PC-3 (cell line): ENCODE results near the gene LMNA. TPM values are rescaled to one million over a fixed set of nuclear protein-coding genes. Genes with fewer than 3 reads are reported as not detected.

ENCODE experiments used
- ATAC-seq: fragments of 200-7000 bp; cut with Tn5 transposase; 2 replicates; pipeline ENCODE4 v1.9.1; 2020; ENCODE audit warnings: mild to moderate bottlenecking, moderate library complexity
- BruUV-seq: library from RNA; stranded (reverse); fragments of 400-500 nt; replicated peaks from 2 replicates; lab custom pipeline; 2021; lab: Mats Ljungman, UMichigan
- CTCF ChIA-PET: fragments of 300-600 bp; sonication (Branson Sonifier 250); formaldehyde crosslinking; loops from one replicate; lab custom pipeline; 2022; ENCODE audit warnings: antibody characterized with exemption; lab: Charles Lee
- POLR2A ChIA-PET: fragments of 300-600 bp; sonication (Branson Sonifier 250); formaldehyde crosslinking; loops from one replicate; lab custom pipeline; 2022; ENCODE audit warnings: antibody characterized with exemption; ENCODE audit not compliant: unreplicated experiment; lab: Charles Lee
- DNase-seq: peaks from one replicate; pipeline ENCODE4 v3.0.0-alpha.2; 2015
- H2AFZ ChIP-seq: fragments of 300-600 bp; sonication (generic); 2 replicates; pipeline ENCODE4 v1.6.0; 2016; ENCODE audit warnings: antibody characterized with exemption, low read length
- H3F3A ChIP-seq: fragments of 300-600 bp; sonication (generic); one replicate; pipeline ENCODE4 v1.6.0; 2017; ENCODE audit warnings: antibody characterized with exemption, low read length, control low read depth, mild to moderate bottlenecking; ENCODE audit not compliant: unreplicated experiment
- H3K27ac ChIP-seq: fragments of 300-600 bp; sonication (generic); 2 replicates; pipeline ENCODE4 v1.5.1; 2016; ENCODE audit warnings: mild to moderate bottlenecking, low read length
- H3K27me3 ChIP-seq: fragments of 300-600 bp; sonication (generic); 2 replicates; pipeline ENCODE4 v1.6.1; 2016; ENCODE audit warnings: low read length, mixed read lengths
- H3K36me3 ChIP-seq: fragments of 300-600 bp; sonication (generic); 2 replicates; pipeline ENCODE4 v1.6.1; 2016; ENCODE audit warnings: low read depth, mixed run types, low read length, mixed read lengths
- H3K4me1 ChIP-seq: fragments of 300-600 bp; sonication (generic); 2 replicates; pipeline ENCODE4 v1.5.1; 2016; ENCODE audit warnings: low read length; ENCODE audit not compliant: insufficient read depth
- H3K4me2 ChIP-seq: fragments of 300-600 bp; sonication (generic); 2 replicates; pipeline ENCODE4 v1.6.0; 2016; ENCODE audit warnings: low read length
- H3K4me3 ChIP-seq: fragments of 300-600 bp; sonication (generic); 2 replicates; pipeline ENCODE4 v1.5.1; 2016; ENCODE audit warnings: mild to moderate bottlenecking, low read length, mixed read lengths
- H3K79me2 ChIP-seq: fragments of 300-600 bp; sonication (generic); 2 replicates; pipeline ENCODE4 v1.6.1; 2017; ENCODE audit warnings: low read length, mixed read lengths
- H3K9ac ChIP-seq: fragments of 300-600 bp; sonication (generic); 2 replicates; pipeline ENCODE4 v1.6.0; 2016; ENCODE audit warnings: mild to moderate bottlenecking, low read length
- H3K9me2 ChIP-seq: fragments of 300-600 bp; sonication (generic); replicated peaks from 2 replicates; pipeline ENCODE4 v1.6.1; 2016; ENCODE audit warnings: mixed run types, low read length, mixed read lengths
- H3K9me3 ChIP-seq: fragments of 300-600 bp; sonication (generic); 2 replicates; pipeline ENCODE4 v1.6.1; 2016; ENCODE audit warnings: low read length, mixed read lengths
- H4K20me1 ChIP-seq: fragments of 300-600 bp; sonication (generic); 2 replicates; pipeline ENCODE4 v1.6.1; 2016; ENCODE audit warnings: low read length, mixed read lengths
- CTCF ChIP-seq: fragments of 300-600 bp; sonication (generic); conservative IDR thresholded peaks from 2 replicates; pipeline ENCODE4 v1.5.1; 2017; ENCODE audit warnings: antibody characterized with exemption, low read depth, mild to moderate bottlenecking, low read length
- EZH2 ChIP-seq: fragments of 300-600 bp; sonication (generic); IDR thresholded peaks from one replicate; pipeline ENCODE4 v1.6.1; 2017; ENCODE audit warnings: antibody characterized with exemption, mild to moderate bottlenecking, low read length; ENCODE audit not compliant: unreplicated experiment
- EZH2phosphoT487 ChIP-seq: fragments of 300-600 bp; sonication (generic); IDR thresholded peaks from 2 replicates; pipeline ENCODE4 v1.6.1; 2018; ENCODE audit warnings: mild to moderate bottlenecking, antibody characterized with exemption, low read length, borderline replicate concordance
- intact Hi-C: fragments of 100-400 bp; cut with micrococcal nuclease; formaldehyde crosslinking; loops from 2 replicates; pipeline ENCODE4 v1.9.0; 2023
- total RNA-seq: library from RNA; depleted of rRNA; stranded (reverse); fragments of >200 nt; gene quantifications from 2 replicates; pipeline ENCODE4 v1.2.3, GENCODE V29; 2014

The LMNA gene
- total RNA-seq, 1 experiment from 2014 or later: 864 TPM

GRCh38 chr1:156163712-156164111, 49.2 kb downstream of the LMNA start:
- Histone ChIP-seq H4K20me1 (no peaks in the 10 kb centered on the region), H3K4me1 (peaks cover 12% of the 10 kb centered on the region), H3K9me3 (no peaks in the 10 kb centered on the region), H3K4me3 (no peak overlapping the region), H3K4me2 (no peak overlapping the region), H3K36me3 (no peaks in the 10 kb centered on the region), H3F3A (no peaks in the 10 kb centered on the region), H3K9ac (no peak overlapping the region), H3K27me3 (no peaks in the 10 kb centered on the region), H2AFZ (no peak overlapping the region), H3K79me2 (no peaks in the 10 kb centered on the region), H3K9me2 (no peaks in the 10 kb centered on the region), H3K27ac (no peak overlapping the region)
- ATAC-seq: no peak
- no peak for DNase-seq
- intact Hi-C loops: no loop called here
- BruUV-seq: no TSS peak
- TF ChIP-seq EZH2 (no peak), CTCF (no peak), EZH2phosphoT487 (no peak)
- CTCF ChIA-PET: interaction anchor here (0.7 to 0.8 kb wide), 2 partner anchors 61 to 160 kb away, joined by 3 read pairs; no protein-coding TSS in a partner anchor
- POLR2A ChIA-PET: interaction anchor here (0.6 kb wide), 2 partner anchors 49 to 160 kb away, joined by 7 to 10 read pairs; partner anchors contain the start of gene LMNA

GRCh38 chr1:156164125-156164831, 49.8 kb downstream of the LMNA start:
- H3F3A ChIP-seq: no peaks in the 10 kb centered on the region
- ATAC-seq: peak; percentile 84
- H3K9ac ChIP-seq: no peak overlapping the region
- H3K4me2 ChIP-seq: peak overlapping the region; percentile 46
- no peaks in the 10 kb centered on the region for H3K79me2 ChIP-seq
- no peaks in the 10 kb centered on the region for H3K27me3 ChIP-seq
- H3K36me3 ChIP-seq: no peaks in the 10 kb centered on the region
- BruUV-seq: no TSS peak
- H3K9me3 ChIP-seq: no peaks in the 10 kb centered on the region
- H4K20me1 ChIP-seq: no peaks in the 10 kb centered on the region
- intact Hi-C loops: no loop called here
- TF ChIP-seq CTCF (no peak), EZH2 (no peak), EZH2phosphoT487 (no peak)
- H3K9me2 ChIP-seq: no peaks in the 10 kb centered on the region
- POLR2A ChIA-PET: interaction anchor here (0.6 kb wide), 5 partner anchors 17 to 160 kb away, joined by 3 to 10 read pairs (median 4); partner anchors contain the start of gene LMNA
- peaks cover 12% of the 10 kb centered on the region for H3K4me1 ChIP-seq
- CTCF ChIA-PET: interaction anchor here (0.6 to 0.8 kb wide), 2 partner anchors 19 to 61 kb away, joined by 3 read pairs; no protein-coding TSS in a partner anchor
- no peak overlapping the region; the same call in 1 of the 2 replicates for H2AFZ ChIP-seq
- H3K4me3 ChIP-seq: no peak overlapping the region
- peak overlapping the region; percentile 8; the same call in 1 of the 2 replicates for H3K27ac ChIP-seq
- peak; percentile 44 for DNase-seq

- DNase-seq (no peak), ATAC-seq (no peak)
- Histone ChIP-seq H3K27ac (0 out of 2 replicates have a peak overlapping the region, but pooled peaks have one; percentile 8), H4K20me1 (no peaks in the 10 kb centered on the region), H3K27me3 (no peaks in the 10 kb centered on the region), H2AFZ (no peak overlapping the region), H3K4me3 (no peak overlapping the region), H3K4me2 (no peak overlapping the region), H3K36me3 (no peaks in the 10 kb centered on the region), H3F3A (no peaks in the 10 kb centered on the region), H3K9me2 (no peaks in the 10 kb centered on the region), H3K4me1 (peaks cover 12% of the 10 kb centered on the region), H3K79me2 (no peaks in the 10 kb centered on the region), H3K9ac (no peak overlapping the region), H3K9me3 (no peaks in the 10 kb centered on the region)
- intact Hi-C loops: no loop called here
- no TSS peak for BruUV-seq
- CTCF ChIA-PET: interaction anchor here (0.6 kb wide), 1 partner anchor 19 kb away, joined by 3 read pairs; no protein-coding TSS in a partner anchor
- TF ChIP-seq EZH2phosphoT487: no peak
- TF ChIP-seq EZH2: no peak
- no peak for TF ChIP-seq CTCF
- POLR2A ChIA-PET: interaction anchor here (0.6 kb wide), 1 partner anchor 56 kb away, joined by 4 read pairs; no protein-coding TSS in a partner anchor
Observed at GRCh38 chr1:156165083-156165482, 50.6 kb downstream of the LMNA start.
